ENCODE data around the gene PLPP4. TPM values are rescaled to one million over a fixed set of nuclear protein-coding genes. Genes with fewer than 3 reads are reported as not detected.

Gene PLPP4
- total RNA-seq, 1 donor from 2014 or later: not detected

DNA sequence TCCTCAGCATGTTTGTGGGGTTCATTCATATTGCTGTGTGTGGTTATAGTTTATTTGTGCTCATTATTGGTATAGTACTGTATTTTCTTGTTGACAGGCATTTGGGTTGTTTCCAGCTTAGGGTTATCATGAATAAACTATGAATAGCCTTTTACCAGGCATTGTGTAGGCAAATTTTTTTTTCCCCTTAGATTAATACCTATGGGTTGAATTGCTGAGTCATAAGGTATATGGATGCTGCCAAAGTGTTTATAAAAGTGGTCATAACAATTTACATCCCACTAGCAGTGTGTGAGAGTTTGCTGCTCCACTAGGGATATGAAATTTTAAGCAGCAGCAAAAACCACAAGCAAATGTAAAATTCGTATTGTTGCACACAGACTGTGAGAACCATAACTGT is 175.0 kb downstream of the PLPP4 start:
- no peaks in the 10 kb centered on the region for H3K9me3 ChIP-seq
- H3K27ac ChIP-seq: no peak overlapping the region
- H3K4me3 ChIP-seq: no peak overlapping the region
- H3K27me3 ChIP-seq: no peaks in the 10 kb centered on the region
- H3K36me3 ChIP-seq: no peaks in the 10 kb centered on the region
- no peak for DNase-seq (ENCODE audit: low spot score in 2 of 2)
- intact Hi-C loops (cut with DNase I): no loop called here
- TF ChIP-seq, protein P1, sequence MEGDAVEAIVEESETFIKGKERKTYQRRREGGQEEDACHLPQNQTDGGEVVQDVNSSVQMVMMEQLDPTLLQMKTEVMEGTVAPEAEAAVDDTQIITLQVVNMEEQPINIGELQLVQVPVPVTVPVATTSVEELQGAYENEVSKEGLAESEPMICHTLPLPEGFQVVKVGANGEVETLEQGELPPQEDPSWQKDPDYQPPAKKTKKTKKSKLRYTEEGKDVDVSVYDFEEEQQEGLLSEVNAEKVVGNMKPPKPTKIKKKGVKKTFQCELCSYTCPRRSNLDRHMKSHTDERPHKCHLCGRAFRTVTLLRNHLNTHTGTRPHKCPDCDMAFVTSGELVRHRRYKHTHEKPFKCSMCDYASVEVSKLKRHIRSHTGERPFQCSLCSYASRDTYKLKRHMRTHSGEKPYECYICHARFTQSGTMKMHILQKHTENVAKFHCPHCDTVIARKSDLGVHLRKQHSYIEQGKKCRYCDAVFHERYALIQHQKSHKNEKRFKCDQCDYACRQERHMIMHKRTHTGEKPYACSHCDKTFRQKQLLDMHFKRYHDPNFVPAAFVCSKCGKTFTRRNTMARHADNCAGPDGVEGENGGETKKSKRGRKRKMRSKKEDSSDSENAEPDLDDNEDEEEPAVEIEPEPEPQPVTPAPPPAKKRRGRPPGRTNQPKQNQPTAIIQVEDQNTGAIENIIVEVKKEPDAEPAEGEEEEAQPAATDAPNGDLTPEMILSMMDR (IDR thresholded peaks at IDR 0.05): no peak
- H3K4me1 ChIP-seq: no peaks in the 10 kb centered on the region

DNA sequence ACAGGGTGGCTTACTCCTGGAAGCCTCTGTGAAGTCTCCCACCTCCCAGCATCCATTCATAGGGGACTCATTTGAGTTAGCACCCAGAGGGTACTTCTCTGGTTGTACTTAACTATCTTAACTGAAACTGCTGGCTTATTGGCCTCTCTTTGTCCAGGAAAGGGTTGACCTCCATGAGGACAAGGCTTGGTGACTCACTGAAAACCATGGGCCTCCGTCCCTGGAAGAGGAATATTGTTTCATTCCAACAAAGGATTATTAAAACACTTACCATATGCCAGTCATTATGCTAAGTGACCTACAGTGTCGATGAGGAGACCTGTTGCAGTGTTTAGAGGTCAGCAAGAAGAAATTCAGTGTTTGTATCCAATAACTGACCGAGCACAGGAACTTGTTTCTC is 175.9 kb downstream of the PLPP4 start:
- intact Hi-C loops (cut with DNase I): no loop called here
- Histone ChIP-seq H3K27ac (no peak overlapping the region), H3K4me1 (no peaks in the 10 kb centered on the region), H3K27me3 (no peaks in the 10 kb centered on the region), H3K4me3 (no peak overlapping the region), H3K9me3 (no peaks in the 10 kb centered on the region), H3K36me3 (no peaks in the 10 kb centered on the region)
- DNase-seq (ENCODE audit: low spot score in 2 of 2): no peak
- TF ChIP-seq, protein P1 (IDR thresholded peaks at IDR 0.05): no peak

DNA sequence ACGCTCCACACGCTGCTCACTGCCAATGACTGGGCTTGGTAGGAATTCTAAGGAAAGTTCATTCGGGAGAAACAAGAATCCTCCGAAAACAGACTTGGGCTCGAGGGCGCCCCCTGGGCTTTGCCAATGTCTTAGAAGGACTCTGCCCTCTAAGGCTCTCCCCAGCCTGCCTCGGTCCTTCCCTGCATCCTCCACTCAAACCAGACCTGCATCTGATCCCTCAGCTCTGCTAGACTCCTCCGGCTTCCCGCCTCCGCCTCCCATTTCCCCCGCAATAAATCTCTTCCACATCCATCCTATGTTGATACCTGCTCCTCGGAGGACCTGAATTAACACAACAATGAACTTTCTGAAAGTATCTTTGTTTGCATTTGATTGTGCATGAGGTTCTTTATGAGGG is 177.6 kb downstream of the PLPP4 start:
- intact Hi-C loops (cut with DNase I): no loop called here
- H3K9me3 ChIP-seq: no peaks in the 10 kb centered on the region
- DNase-seq (ENCODE audit: low spot score in 2 of 2): no peak
- no peak overlapping the region for H3K4me3 ChIP-seq
- no peak overlapping the region for H3K27ac ChIP-seq
- TF ChIP-seq, protein P1 (IDR thresholded peaks at IDR 0.05): no peak
- H3K4me1 ChIP-seq: no peaks in the 10 kb centered on the region
- no peaks in the 10 kb centered on the region for H3K27me3 ChIP-seq
- no peaks in the 10 kb centered on the region for H3K36me3 ChIP-seq
